ENCODE results near the gene SAFB. TPM values are rescaled to one million over a fixed set of nuclear protein-coding genes. Genes with fewer than 3 reads are reported as not detected.

Gene SAFB
- total RNA-seq, 1 experiment from 2014 or later: 143 TPM

DNA sequence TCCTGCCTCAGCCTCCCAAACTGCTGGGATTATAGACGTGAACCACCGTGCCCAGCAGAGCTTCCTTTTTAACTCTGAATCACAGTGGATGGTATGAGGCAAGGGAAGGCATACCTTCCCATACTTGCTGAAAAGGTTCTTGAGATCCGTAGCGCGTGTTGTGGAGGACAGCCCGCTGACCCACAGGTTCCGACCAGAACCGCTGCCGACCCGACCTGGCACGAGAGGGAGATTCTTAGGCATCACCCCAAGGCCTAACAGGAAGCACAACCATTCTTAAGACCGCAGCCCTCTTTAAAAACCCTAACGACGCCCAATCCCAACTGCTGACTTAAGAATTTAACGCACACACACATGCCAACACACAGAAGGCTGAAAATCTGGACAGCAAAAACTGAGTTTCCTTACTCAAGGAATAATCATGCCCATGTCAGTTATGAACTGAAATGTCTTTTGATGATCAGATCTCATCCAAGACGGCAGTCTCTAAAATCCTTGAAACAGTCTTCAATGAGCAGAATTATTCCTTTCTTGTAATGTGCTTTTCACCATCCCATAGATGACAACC, 12.9 kb upstream of the SAFB start:
- Histone ChIP-seq H3K9me3 (ENCODE audit: control insufficient read depth in 1 of 2, insufficient read depth in 1 of 2, low read depth in 1 of 2, low read length in 2 of 2) (no peaks in the 10 kb centered on the region), H3K27me3 (ENCODE audit: insufficient read depth, low read length) (no peaks in the 10 kb centered on the region), H2AFZ (ENCODE audit: low read depth, low read length, poor library complexity, severe bottlenecking) (no peak overlapping the region), H3K79me2 (ENCODE audit: insufficient read depth, low read length) (peaks cover 81% of the 10 kb centered on the region), H3K9me2 (ENCODE audit: insufficient read depth) (no peaks in the 10 kb centered on the region), H4K20me1 (ENCODE audit: insufficient read depth) (0 out of 2 replicates have a peak, but pooled peaks cover 5% of the 10 kb centered on the region), H3K27ac (ENCODE audit: low read depth, low read length) (no peak overlapping the region), H3K4me1 (ENCODE audit: control insufficient read depth in 1 of 2, insufficient read depth in 2 of 2, low read length in 2 of 2) (no peaks in the 10 kb centered on the region), H3K36me3 (ENCODE audit: control insufficient read depth in 1 of 2, insufficient read depth in 2 of 2, low read length in 2 of 2) (peaks cover 70 to 75% of the 10 kb centered on the region in 2 experiments), H3K9ac (ENCODE audit: low read length) (no peak overlapping the region), H3K4me3 (replicated peaks in 1 of 2; ENCODE audit: low read depth in 1 of 2, low read length in 2 of 2) (no peak overlapping the region), H3K4me2 (ENCODE audit: low read length) (no peak overlapping the region)
- ChIA-PET CTCF (no interaction called here), POLR2A (interaction anchor here (1.2 kb wide), 1 partner anchor 13 kb away, joined by 3 read pairs; the partner anchor contains the start of genes SAFB and SAFB2), RAD21 (ENCODE audit: low non-redundant PET in 1 of 2, low total read pairs in 2 of 2, uncharacterized antibody in 2 of 2, unreplicated experiment in 2 of 2) (no interaction called here)
- intact Hi-C loops (cut with micrococcal nuclease): no loop called here
- no peak for ATAC-seq
- no TSS peak for BruUV-seq (replicated peaks)
- no peak for DNase-seq (ENCODE audit: low read depth, low spot score)
- TF ChIP-seq EZH2 (IDR thresholded peaks at IDR 0.05) (no peak), ELF1 (IDR thresholded peaks at IDR 0.05; ENCODE audit: borderline replicate concordance, low read depth) (no peak), EZH2phosphoT487 (IDR thresholded peaks at IDR 0.05; ENCODE audit: borderline replicate concordance) (no peak)

DNA sequence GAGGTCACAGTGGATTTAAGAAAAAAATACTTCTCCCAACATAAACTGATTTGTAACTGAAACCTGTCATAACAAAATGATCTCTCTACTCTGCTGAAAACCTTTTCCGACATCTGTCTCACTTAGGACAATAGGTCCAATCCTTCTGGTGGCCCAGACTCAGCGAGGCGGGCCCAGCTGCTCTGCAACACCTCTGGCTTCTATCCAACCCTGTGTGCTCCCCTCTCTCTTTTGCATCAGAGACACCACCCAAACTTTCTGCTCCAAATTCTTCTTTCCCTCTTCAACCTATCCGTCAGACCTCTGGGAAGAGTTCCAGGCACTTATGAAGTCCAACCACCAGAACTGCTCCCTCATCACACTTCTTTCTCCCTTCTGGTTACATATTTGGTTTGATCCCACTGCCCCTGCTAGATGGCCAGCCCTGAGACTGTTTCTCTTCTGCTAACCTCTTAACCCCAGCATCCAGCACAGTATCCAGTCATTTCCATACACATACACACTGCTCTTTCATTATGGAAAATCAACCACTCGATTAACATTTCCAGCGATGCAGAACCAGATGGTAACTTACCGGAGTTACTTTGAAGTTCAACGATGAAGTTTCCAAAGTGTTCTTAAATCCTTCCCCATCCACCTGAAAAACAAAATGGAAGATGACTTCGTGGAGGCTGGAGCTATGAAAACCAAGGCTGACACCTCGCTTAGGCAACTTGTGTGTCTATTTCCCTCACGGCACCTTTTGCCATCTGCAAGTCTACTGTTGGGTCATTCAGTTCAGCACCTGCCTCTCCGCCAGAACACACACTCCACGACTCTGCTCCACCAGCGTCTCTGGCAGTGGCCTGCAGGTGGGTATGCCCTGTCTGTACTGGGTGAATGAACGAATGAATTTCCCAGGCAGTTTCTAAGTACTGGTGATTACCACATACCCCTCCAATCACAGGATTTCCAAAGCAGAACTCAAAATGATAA, 9.7 kb upstream of the SAFB start:
- intact Hi-C loops (cut with micrococcal nuclease): no loop called here
- CTCF ChIA-PET: no interaction called here

More for the DNA sequence above, 9.7 kb upstream of the SAFB start:
- no peaks in the 10 kb centered on the region for H3K27me3 ChIP-seq (ENCODE audit: insufficient read depth, low read length)
- H2AFZ ChIP-seq (ENCODE audit: low read depth, low read length, poor library complexity, severe bottlenecking): no peak overlapping the region
- ChIA-PET POLR2A (interaction anchor here (1.7 kb wide), 1 partner anchor 10 kb away, joined by 3 read pairs; the partner anchor contains the start of genes SAFB and SAFB2), RAD21 (ENCODE audit: low non-redundant PET in 1 of 2, low total read pairs in 2 of 2, uncharacterized antibody in 2 of 2, unreplicated experiment in 2 of 2) (no interaction called here)
- peaks cover 79% of the 10 kb centered on the region for H3K79me2 ChIP-seq (ENCODE audit: insufficient read depth, low read length)
- H4K20me1 ChIP-seq (ENCODE audit: insufficient read depth): 0 out of 2 replicates have a peak, but pooled peaks cover 5% of the 10 kb centered on the region
- H3K27ac ChIP-seq (ENCODE audit: low read depth, low read length): no peak overlapping the region
- H3K4me2 ChIP-seq (ENCODE audit: low read length): no peak overlapping the region
- no peak overlapping the region for H3K9ac ChIP-seq (ENCODE audit: low read length)
- no peak for DNase-seq (ENCODE audit: low read depth, low spot score)
- no peaks in the 10 kb centered on the region for H3K9me3 ChIP-seq (ENCODE audit: control insufficient read depth in 1 of 2, insufficient read depth in 1 of 2, low read depth in 1 of 2, low read length in 2 of 2)
- TF ChIP-seq SP1 (IDR thresholded peaks at IDR 0.05; ENCODE audit: low read depth): no peak
- no peak for TF ChIP-seq EZH2 (IDR thresholded peaks at IDR 0.05)
- TF ChIP-seq SRF (IDR thresholded peaks at IDR 0.05; ENCODE audit: low read depth): no peak
- TF ChIP-seq, protein P1, sequence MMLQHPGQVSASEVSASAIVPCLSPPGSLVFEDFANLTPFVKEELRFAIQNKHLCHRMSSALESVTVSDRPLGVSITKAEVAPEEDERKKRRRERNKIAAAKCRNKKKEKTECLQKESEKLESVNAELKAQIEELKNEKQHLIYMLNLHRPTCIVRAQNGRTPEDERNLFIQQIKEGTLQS (IDR thresholded peaks at IDR 0.05): no peak
- no peak for TF ChIP-seq ZFX (IDR thresholded peaks at IDR 0.05)
- TF ChIP-seq POLR2A (IDR thresholded peaks at IDR 0.05; ENCODE audit: borderline replicate concordance, extremely low read depth, insufficient read depth, insufficient read length): no peak
- no peak for TF ChIP-seq RAD21 (IDR thresholded peaks at IDR 0.05; ENCODE audit: low read depth)
- TF ChIP-seq ELF1 (IDR thresholded peaks at IDR 0.05; ENCODE audit: borderline replicate concordance, low read depth): no peak
- TF ChIP-seq, protein P2, sequence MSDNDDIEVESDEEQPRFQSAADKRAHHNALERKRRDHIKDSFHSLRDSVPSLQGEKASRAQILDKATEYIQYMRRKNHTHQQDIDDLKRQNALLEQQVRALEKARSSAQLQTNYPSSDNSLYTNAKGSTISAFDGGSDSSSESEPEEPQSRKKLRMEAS (IDR thresholded peaks at IDR 0.05): no peak
- no peak for TF ChIP-seq EGR1 (IDR thresholded peaks at IDR 0.05; ENCODE audit: low read depth)
- no peak for TF ChIP-seq SIN3A (IDR thresholded peaks at IDR 0.05; ENCODE audit: low read depth)
- TF ChIP-seq CTCF (IDR thresholded peaks at IDR 0.05 in 2 of 3, conservative IDR thresholded peaks at IDR 0.05 in 1 of 3; ENCODE audit: borderline replicate concordance in 1 of 3, insufficient read depth in 1 of 3, low read depth in 2 of 3, low read length in 2 of 3): no peak
- no peak overlapping the region for H3K4me3 ChIP-seq (replicated peaks in 1 of 2; ENCODE audit: low read depth in 1 of 2, low read length in 2 of 2)
- H3K36me3 ChIP-seq (ENCODE audit: control insufficient read depth in 1 of 2, insufficient read depth in 2 of 2, low read length in 2 of 2): peaks cover 66 to 73% of the 10 kb centered on the region in 2 experiments
- no TSS peak for BruUV-seq (replicated peaks)
- no peaks in the 10 kb centered on the region for H3K9me2 ChIP-seq (ENCODE audit: insufficient read depth)
- no peak for ATAC-seq
- no peaks in the 10 kb centered on the region for H3K4me1 ChIP-seq (ENCODE audit: control insufficient read depth in 1 of 2, insufficient read depth in 2 of 2, low read length in 2 of 2)
